HuH-7.5 (cell line): ENCODE data around the gene ZNF385D.

Source experiments
- DNase-seq: peaks from one replicate; pipeline ENCODE4 v3.0.0; 2011; ENCODE audit warnings: low spot score

Gene ZNF385D

GRCh38 chr3:21747966-21748555 is 2.9 kb downstream of the ZNF385D start:
- no peak for DNase-seq

GRCh38 chr3:21747376-21747775 is 3.6 kb downstream of the ZNF385D start:
- DNase-seq, result no peak

GRCh38 chr3:21745966-21746365 is 5.0 kb downstream of the ZNF385D start:
- DNase-seq, result no peak

GRCh38 chr3:21744793-21745192 is 6.2 kb downstream of the ZNF385D start:
- no peak for DNase-seq

- DNase-seq, result no peak
These were observed 11.9 kb downstream of the ZNF385D start for GRCh38 chr3:21738935-21739702.

- DNase-seq, result no peak
These were observed 12.7 kb downstream of the ZNF385D start for GRCh38 chr3:21738283-21738682.

GRCh38 chr3:21734746-21735145 is 16.3 kb downstream of the ZNF385D start:
- no peak for DNase-seq

GRCh38 chr3:21729888-21730459 is 21.0 kb downstream of the ZNF385D start:
- no peak for DNase-seq

- DNase-seq, result no peak
These were observed 21.7 kb downstream of the ZNF385D start for GRCh38 chr3:21729331-21729730.

- no peak for DNase-seq
These were observed 28.2 kb downstream of the ZNF385D start for GRCh38 chr3:21722768-21723167.

GRCh38 chr3:21722301-21722700 is 28.7 kb downstream of the ZNF385D start:
- no peak for DNase-seq

- no peak for DNase-seq
These were observed 31.9 kb downstream of the ZNF385D start for GRCh38 chr3:21718943-21719591.

GRCh38 chr3:21718161-21718765 is 32.7 kb downstream of the ZNF385D start:
- DNase-seq, result no peak

GRCh38 chr3:21715662-21716061 is 35.3 kb downstream of the ZNF385D start:
- DNase-seq, result no peak

- no peak for DNase-seq
These were observed 45.2 kb downstream of the ZNF385D start for GRCh38 chr3:21705769-21706168.

- DNase-seq, result no peak
These were observed 46.2 kb downstream of the ZNF385D start for GRCh38 chr3:21704796-21705195.

- DNase-seq, result no peak
These were observed 47.7 kb downstream of the ZNF385D start for GRCh38 chr3:21703291-21703690.

GRCh38 chr3:21697707-21698106 is 53.3 kb downstream of the ZNF385D start:
- no peak for DNase-seq

- DNase-seq, result no peak
These were observed 56.5 kb downstream of the ZNF385D start for GRCh38 chr3:21694506-21694905.

GRCh38 chr3:21691036-21691435 is 60.0 kb downstream of the ZNF385D start:
- DNase-seq, result no peak

GRCh38 chr3:21682206-21682605 is 68.8 kb downstream of the ZNF385D start:
- DNase-seq, result no peak

GRCh38 chr3:21673393-21673792 is 77.6 kb downstream of the ZNF385D start:
- DNase-seq, result no peak

GRCh38 chr3:21672303-21672702 is 78.7 kb downstream of the ZNF385D start:
- no peak for DNase-seq
